Measurements from ENCODE around the gene SLCO2A1.

SLCO2A1 gene

DNA sequence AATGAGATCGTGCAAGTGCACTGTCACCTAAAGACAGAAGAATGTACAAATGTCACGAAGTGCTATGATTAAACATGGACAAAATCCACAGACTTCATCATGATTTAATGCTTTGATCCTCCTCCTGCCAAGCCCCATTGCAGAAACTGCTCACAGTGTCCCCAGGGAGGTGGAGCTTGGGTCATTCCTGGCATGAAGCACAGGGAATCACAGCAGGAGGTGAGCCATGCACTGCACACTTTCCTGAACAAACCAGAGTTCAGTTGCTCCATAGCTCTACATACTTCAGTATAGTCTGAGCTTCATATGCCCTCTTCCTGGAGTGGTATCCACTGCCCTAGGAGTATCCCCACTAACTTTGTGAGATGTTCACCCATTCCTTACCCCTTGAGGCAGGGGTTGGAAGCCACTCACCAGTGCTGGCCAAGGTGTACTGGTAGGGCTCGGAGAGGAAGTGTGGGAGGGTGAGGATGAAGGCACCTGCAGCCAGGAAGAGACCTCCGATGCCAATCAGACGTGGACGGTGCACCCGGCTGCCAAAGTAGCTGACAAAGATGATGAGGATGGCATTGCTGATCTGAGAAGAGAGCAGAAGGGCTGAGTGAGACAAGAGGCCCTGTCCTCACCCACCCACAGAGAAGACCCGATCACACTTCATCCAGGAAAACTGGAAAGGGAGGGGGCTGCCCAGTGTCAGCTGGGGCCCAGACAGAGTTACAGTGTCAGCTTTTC, 56.3 kb downstream of the SLCO2A1 start:
- DNase-seq = no peak

DNA sequence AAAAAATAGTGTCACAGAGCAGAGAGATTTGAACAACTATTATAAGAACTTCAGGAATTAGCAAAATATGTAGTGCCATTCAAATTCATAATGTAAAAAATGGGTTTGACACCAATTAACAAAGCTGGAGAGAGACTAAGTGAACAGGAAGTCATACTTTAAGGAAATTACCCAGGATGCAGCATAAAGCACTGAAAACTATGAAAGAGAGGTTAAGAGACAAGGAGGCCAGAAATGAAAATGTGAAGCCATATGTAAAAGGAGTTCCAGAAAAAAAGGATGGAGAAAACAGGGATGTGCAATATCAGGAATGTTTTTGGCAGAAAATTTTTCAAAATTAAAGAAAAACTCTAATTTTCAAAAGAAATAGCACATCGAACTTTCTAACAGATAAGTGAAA, 57.6 kb downstream of the SLCO2A1 start:
- DNase-seq = no peak

DNA sequence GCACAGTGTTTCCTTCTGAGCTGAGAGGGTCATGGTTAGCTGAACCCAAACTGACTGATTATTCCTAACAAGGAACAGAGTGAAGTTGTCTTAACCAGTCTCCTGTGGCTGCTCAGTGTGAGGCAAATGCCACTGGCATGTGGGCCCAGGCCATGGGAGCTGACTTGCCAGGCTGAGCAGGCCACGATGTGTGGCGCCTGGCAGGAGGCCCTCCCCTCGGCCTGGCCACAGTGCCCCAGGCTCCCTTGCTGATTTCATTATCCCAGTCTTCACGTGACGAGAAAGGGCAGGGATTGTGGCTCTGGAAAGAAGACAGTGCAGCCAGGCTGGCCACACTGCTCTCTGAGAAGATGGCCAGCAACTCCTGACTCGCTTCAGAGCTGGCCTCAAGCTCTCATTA, 58.8 kb downstream of the SLCO2A1 start:
- DNase-seq = no peak

DNA sequence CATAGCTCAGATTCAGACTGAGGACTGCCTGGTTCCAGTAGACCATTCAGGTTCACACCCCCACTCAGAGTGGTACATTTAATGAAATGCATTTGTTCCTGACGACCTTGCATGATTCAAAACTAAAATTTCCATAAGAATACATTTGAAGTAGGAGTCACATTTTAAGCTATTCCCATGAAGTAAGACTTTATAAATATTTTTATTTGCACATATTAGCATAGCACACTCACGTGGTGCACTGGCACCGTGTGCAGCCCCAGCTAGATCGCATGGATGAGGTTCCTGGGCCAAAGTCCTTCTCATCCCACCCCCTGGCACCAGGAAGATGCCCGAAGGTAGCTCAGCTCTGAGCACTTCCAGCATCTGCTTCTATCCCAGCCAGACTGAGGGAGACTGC, 59.4 kb downstream of the SLCO2A1 start:
- no peak for DNase-seq

DNA sequence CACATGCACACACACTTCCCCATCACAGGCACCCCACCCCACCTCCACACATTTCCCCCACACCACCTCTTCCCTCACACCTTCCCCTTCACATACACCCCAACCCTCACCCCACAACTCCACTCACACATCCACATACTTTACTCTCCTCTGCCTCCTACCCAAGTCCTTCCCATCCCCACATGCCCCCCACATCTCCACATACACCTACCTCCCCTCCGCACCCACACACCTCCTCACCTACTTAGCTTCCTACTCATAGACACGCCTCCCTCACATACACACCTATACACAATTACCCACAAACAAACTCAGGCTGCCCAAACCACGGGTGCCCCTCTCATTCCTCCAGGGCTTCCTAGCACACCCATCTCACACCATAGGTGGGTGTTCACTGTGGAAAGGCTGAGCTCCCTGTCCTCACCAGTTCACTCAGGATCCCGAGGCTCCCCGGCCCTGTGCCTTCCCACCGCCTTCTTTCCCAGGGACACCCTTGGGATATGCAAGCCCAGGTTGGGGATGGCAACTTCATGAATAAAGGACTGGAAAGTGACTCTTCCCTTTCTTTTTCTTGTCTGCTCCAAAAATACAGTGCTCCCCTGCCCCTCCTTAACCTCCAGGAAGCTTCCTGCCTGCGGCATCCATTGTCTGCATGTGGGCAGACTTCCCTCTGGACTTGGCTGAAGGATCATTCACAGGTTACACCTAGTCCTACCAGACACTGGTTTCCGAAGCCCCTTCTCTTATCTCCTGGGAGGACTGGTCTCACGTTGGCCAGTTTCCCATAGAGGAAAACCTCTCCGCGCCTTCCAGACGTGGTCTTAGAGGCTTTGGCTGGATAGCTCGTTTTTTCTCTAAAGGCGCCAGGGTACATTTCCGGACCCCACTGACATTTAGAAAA, 61.5 kb downstream of the SLCO2A1 start:
- no peak for DNase-seq

- no peak for DNase-seq
These were observed 62.8 kb downstream of the SLCO2A1 start for GRCh38 chr3:133966954-133967353.

GRCh38 chr3:133965906-133966305, 63.8 kb downstream of the SLCO2A1 start:
- no peak for DNase-seq

DNA sequence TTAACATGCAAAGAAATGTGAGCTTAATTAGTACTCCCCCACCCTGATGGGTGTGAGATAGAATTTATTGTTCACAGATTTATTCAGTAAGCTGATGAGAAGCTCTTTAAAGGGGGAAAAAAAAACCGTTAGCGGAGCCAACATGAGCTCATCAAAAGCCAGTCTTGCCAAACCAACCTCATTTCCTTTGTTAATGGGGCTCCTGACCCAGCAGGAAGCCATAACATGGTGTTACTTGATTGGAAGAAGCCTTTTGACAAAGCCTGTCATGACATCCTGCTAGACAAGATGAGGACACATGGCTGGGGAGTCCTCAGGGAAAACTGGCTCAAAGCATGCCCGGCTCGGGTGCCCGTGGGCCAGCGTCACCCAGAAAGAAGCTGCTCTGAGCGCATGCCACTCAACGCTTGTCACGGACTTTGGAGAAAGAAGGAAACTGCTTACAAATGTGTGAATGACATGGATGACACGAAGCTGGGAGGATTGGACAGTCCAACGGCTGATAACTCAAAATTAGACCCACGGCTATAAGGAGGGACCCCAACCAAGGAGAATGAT, 64.6 kb downstream of the SLCO2A1 start:
- no peak for DNase-seq

DNA sequence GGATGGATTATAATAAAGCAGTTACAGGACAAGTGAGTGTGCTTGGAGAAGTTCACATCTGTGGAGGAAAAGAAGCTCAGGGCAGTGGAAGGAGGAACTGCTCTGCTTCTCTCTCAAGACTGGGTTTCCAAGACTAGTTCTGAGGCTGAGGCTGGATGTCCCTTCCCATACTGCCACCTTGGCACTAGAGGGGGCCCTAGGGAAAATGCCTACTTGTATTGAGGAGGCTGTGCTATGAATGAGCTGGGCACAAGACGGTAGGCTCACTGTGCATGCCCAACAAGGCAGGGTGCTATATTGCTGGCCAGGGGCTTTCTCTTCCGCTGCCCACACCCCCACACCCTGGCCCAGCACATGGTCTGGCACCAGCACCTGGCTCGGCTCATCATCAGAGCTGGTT, 65.2 kb downstream of the SLCO2A1 start:
- no peak for DNase-seq

- peak; percentile 2 for DNase-seq
These were observed 65.9 kb downstream of the SLCO2A1 start for GRCh38 chr3:133963657-133964396.

DNA sequence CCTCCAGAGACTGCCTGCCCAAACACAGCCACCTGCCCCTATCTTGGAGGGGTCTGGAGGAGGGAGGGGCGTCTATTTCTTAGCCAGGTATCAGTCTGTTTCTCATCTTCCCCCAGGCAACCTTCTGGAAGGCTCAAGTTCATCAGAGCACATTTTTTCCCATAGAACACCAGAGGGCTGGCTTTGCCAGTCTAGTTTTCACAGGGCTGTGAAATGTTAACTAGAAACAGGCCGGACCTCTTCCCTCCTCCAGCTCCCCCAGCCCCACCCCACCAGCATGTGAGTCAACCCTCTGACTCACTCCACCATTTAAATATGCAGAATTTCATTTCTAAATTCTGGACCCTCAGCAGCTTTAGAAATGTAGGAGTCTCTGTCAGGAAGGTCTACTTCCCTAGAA, 66.9 kb downstream of the SLCO2A1 start:
- no peak for DNase-seq

GRCh38 chr3:133958071-133958805, 71.5 kb downstream of the SLCO2A1 start:
- no peak for DNase-seq

DNA sequence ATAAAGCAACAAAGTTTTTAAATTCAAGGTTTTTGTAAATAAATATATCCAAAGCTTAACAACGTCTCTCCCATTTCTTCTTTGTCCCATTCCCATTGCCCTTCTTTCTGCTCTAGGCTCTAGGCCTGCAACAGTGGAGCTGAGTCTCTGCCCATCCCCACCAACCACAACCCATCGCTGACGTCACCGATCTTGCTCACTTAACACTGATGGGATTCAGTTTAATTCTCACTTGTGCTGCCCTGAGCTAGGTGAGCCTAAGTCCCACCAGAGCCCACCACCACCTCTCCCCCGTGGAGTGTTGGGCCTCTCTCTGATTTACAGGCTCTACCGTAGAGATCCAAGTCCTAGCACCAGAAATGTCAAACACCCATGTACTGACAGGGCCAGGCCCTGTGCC, 72.7 kb downstream of the SLCO2A1 start:
- no peak for DNase-seq

DNA sequence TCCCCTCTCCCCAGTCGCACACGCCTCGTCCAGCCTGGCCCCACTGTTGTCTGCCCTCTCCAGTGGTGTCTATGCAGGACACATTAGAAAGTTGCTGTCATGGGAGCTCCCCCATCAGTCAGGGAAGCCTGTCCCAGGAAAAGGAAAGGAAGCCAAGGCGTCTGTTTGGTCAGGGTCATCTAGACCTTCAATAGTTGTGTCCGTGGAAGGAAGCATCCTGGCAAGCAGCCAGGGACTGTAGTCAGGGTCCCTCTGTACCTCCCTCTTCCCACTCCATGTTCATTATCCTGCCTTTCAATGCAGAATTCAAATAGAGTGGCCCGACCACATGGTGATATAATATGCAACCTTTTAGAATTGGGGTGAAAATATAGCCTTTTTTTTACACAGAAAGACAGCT, 73.4 kb downstream of the SLCO2A1 start:
- DNase-seq = no peak

DNA sequence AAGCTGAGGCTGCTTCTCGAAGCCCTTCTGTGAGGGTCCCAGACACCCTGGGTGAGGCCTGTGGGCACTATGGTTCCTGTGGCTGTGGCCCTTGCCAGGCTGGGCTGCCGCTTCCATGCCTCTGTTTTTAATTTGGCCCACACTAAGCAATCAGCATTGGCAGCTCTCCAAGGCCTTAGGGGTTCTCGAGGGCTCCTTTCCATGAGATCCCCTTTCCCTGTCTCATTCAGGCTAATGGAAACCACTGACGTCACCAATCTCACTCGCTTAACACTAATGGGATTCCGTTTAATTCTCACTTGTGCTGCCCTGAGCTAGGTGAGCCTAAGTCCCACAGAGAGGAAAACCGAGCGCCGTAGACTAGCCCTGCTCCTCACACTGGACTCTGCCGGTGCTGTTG, 73.8 kb downstream of the SLCO2A1 start:
- DNase-seq = no peak

DNA sequence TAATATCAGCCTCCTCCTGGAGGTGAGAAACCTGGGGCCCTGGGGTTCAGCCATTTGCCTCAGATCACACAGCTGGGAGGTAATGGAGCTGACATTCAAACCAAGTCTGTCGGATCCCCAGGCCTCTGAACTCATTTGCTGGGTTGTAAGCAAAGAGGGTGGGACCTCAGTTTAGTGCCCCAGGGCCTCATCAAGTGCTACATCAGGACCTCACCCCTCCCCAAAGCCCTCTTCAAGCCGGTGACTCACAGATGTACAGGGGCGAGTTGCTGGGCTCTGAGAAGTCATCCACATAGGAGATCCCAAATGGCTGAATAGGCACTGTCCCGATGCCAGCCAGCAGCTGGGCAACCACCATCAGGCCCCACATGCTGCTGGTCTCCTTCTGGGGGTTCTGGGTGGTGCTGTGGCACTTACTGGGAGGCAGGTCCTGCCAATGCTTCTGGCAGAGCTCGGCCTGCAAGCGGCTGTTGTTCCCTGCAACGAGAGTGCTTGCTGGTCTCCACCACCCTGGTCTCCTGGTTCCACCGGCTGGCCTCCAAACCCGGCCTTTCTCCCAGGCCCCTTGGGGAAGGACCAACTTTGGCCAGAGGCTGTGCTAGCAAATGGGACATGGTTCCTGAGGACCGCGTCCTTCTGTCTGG, 74.9 kb downstream of the SLCO2A1 start:
- DNase-seq = peak; percentile 9

DNA sequence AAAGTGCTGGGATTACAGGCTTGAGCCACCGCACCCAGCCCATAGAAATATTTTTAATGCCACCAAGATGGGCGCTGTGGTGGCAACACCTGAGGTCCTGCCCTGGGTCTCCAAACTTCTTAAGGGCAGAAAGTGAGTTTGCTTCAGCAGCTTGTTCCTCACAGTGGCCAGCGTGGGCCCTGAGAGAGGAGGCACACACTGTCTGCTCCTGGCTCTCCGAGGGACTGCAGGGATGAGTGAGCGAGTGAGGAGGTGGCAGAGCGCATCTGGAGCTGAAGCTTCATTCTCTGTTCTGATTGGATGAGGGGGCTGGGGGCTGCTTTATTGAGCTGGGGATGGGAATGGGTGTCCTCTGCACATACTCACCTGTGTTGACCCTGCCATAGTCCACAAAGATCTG, 76.4 kb downstream of the SLCO2A1 start:
- no peak for DNase-seq

- DNase-seq = peak; percentile 2
These were observed 80.3 kb downstream of the SLCO2A1 start for GRCh38 chr3:133949438-133949837.

- DNase-seq = no peak
These were observed 80.7 kb downstream of the SLCO2A1 start for GRCh38 chr3:133948996-133949395.

- no peak for DNase-seq
These were observed 81.5 kb downstream of the SLCO2A1 start for GRCh38 chr3:133948131-133948810.

DNA sequence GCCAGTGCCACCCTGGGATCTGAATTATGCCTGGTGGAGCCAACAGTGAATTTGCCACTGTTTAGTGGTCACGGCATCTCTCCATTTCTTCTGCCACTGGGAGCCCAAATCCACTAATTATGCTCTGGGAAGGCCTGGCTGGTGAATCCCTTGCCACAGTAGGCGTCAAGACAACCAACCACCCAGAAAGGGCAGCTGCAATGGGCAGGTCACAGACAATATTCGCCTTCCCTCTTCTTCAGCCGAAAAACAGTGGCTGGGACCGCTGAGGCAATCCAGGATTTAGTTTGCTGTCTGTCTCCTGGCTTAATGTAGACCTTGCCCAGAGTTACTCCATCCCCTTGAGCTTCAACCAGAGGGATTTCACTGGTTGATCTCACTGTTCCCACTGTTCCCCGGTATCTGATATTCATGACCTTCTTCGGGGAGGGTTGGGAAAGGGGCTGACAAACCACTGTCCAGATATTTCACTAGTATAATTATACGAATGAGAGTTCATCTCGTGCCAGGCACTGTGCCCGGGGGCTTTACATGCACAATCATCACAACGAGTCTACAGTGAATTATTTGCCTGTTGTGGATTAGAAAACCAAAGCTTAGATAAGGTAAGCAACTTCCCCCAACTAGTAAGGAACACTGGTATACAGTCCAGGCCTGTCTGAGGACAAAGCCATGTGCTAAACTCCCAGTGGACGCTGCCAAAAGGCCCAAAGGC, 84.2 kb downstream of the SLCO2A1 start:
- peak; percentile 6 for DNase-seq

All from CD4-positive, alpha-beta T cell treated with Interleukin-15 for 1 hour (primary cell).